Measurements from ENCODE around the gene ANXA4.

Gene ANXA4

DNA sequence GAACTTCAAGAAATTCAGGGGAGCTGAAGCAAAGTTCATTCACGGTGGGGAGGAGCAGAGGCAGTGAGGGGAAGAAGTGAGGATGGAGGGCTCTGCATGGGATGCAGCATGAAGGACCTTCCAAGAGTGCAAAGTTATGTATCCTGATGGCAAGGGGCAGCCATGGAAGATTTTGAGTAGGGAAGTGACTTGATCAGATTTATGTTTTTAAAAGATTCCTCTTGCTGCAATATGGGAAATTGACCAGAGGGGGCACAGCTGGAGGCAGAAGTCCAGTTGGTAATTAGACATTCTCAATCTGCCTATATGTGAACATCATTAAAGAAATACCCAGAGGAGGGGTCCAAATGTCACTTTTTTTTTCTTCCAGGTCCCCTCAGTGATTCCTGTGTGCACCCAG lies 21.5 kb upstream of the ANXA4 start:
- no peaks in the 10 kb centered on the region for H3K9me3 ChIP-seq (ENCODE audit: low read length)
- H3K9ac ChIP-seq (ENCODE audit: low read length): no peak overlapping the region
- no peaks in the 10 kb centered on the region for H3K9me2 ChIP-seq (ENCODE audit: low read depth, low read length)
- H3K27ac ChIP-seq (ENCODE audit: low read depth, low read length, poor library complexity, severe bottlenecking): no peak overlapping the region
- no peak for TF ChIP-seq EZH2 (IDR thresholded peaks at IDR 0.05; ENCODE audit: borderline replicate concordance, low read length)
- TF ChIP-seq, protein P1, sequence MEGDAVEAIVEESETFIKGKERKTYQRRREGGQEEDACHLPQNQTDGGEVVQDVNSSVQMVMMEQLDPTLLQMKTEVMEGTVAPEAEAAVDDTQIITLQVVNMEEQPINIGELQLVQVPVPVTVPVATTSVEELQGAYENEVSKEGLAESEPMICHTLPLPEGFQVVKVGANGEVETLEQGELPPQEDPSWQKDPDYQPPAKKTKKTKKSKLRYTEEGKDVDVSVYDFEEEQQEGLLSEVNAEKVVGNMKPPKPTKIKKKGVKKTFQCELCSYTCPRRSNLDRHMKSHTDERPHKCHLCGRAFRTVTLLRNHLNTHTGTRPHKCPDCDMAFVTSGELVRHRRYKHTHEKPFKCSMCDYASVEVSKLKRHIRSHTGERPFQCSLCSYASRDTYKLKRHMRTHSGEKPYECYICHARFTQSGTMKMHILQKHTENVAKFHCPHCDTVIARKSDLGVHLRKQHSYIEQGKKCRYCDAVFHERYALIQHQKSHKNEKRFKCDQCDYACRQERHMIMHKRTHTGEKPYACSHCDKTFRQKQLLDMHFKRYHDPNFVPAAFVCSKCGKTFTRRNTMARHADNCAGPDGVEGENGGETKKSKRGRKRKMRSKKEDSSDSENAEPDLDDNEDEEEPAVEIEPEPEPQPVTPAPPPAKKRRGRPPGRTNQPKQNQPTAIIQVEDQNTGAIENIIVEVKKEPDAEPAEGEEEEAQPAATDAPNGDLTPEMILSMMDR (IDR thresholded peaks at IDR 0.05; ENCODE audit: low read length): peak; percentile 37; the same call in 1 of the 2 replicates
- no peaks in the 10 kb centered on the region for H3K27me3 ChIP-seq (ENCODE audit: insufficient read depth, low read length)
- H4K20me1 ChIP-seq (ENCODE audit: insufficient read depth, low read length): no peaks in the 10 kb centered on the region
- no peaks in the 10 kb centered on the region for H3F3A ChIP-seq (ENCODE audit: insufficient read depth, low read length)
- H3K4me2 ChIP-seq (ENCODE audit: low read length): no peak overlapping the region
- no peaks in the 10 kb centered on the region for H3K36me3 ChIP-seq (ENCODE audit: insufficient read depth, low read length)
- H2AFZ ChIP-seq (ENCODE audit: low read length): no peak overlapping the region
- peaks cover 5% of the 10 kb centered on the region for H3K4me1 ChIP-seq (ENCODE audit: insufficient read depth, low read length, severe bottlenecking)
- H3K79me2 ChIP-seq (ENCODE audit: insufficient read depth, low read length): no peaks in the 10 kb centered on the region
- H3K4me3 ChIP-seq (ENCODE audit: low read depth, low read length, poor library complexity, severe bottlenecking): no peak overlapping the region

DNA sequence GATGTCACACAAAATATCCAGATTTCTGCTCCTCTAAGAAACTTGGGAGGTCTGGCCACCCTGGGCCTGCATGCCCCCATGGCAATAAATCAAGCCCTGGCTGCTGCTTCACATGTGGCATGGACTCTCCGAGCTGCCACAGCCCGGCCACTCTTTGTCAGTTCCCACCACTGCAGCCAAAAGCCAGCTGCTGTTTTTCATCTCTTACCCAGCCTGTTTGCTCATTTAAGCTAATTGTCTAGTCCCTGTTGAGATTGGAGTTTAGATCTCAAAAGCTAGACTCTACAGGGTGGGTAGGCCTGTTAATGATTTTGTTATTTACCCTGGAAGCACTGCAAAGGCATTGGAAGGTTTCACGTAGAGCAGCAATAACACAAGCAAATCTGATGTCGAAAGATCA lies 20.9 kb upstream of the ANXA4 start:
- no peak overlapping the region for H3K9ac ChIP-seq (ENCODE audit: low read length)
- no peaks in the 10 kb centered on the region for H3K36me3 ChIP-seq (ENCODE audit: insufficient read depth, low read length)
- H3K79me2 ChIP-seq (ENCODE audit: insufficient read depth, low read length): no peaks in the 10 kb centered on the region
- H3K27ac ChIP-seq (ENCODE audit: low read depth, low read length, poor library complexity, severe bottlenecking): no peak overlapping the region
- no peak overlapping the region for H3K4me3 ChIP-seq (ENCODE audit: low read depth, low read length, poor library complexity, severe bottlenecking)
- no peaks in the 10 kb centered on the region for H4K20me1 ChIP-seq (ENCODE audit: insufficient read depth, low read length)
- no peak overlapping the region for H3K4me2 ChIP-seq (ENCODE audit: low read length)
- H3F3A ChIP-seq (ENCODE audit: insufficient read depth, low read length): no peaks in the 10 kb centered on the region
- no peak for TF ChIP-seq EZH2 (IDR thresholded peaks at IDR 0.05; ENCODE audit: borderline replicate concordance, low read length)
- TF ChIP-seq, protein P1 (IDR thresholded peaks at IDR 0.05; ENCODE audit: low read length): no peak
- H3K9me3 ChIP-seq (ENCODE audit: low read length): no peaks in the 10 kb centered on the region
- H3K4me1 ChIP-seq (ENCODE audit: insufficient read depth, low read length, severe bottlenecking): peaks cover 5% of the 10 kb centered on the region
- no peaks in the 10 kb centered on the region for H3K9me2 ChIP-seq (ENCODE audit: low read depth, low read length)
- H3K27me3 ChIP-seq (ENCODE audit: insufficient read depth, low read length): no peaks in the 10 kb centered on the region
- H2AFZ ChIP-seq (ENCODE audit: low read length): no peak overlapping the region

DNA sequence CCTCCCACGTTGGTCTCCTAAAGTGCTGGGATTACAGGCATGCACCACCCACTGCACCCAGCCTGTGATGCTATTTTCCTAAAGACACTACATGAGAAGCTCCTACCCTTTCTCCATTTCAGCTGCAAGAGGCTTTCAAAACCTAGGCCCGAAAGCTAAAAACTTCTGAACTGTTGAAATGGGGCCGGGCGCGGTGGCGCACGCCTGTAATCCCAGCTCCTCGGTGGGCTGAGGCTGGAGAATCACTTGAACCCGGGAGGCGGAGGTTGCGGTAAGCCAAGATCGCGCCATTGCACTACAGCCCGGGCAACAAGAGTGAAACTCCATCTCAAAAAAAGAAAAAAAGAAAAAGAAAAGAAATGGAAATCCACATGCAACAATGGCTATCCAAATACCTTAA lies 18.1 kb upstream of the ANXA4 start:
- no peak overlapping the region for H3K9ac ChIP-seq (ENCODE audit: low read length)
- no peak overlapping the region for H3K4me3 ChIP-seq (ENCODE audit: low read depth, low read length, poor library complexity, severe bottlenecking)
- H3F3A ChIP-seq (ENCODE audit: insufficient read depth, low read length): no peaks in the 10 kb centered on the region
- H3K4me2 ChIP-seq (ENCODE audit: low read length): no peak overlapping the region
- no peaks in the 10 kb centered on the region for H3K36me3 ChIP-seq (ENCODE audit: insufficient read depth, low read length)
- TF ChIP-seq, protein P1 (IDR thresholded peaks at IDR 0.05; ENCODE audit: low read length): no peak
- no peak for TF ChIP-seq EZH2 (IDR thresholded peaks at IDR 0.05; ENCODE audit: borderline replicate concordance, low read length)
- no peaks in the 10 kb centered on the region for H3K79me2 ChIP-seq (ENCODE audit: insufficient read depth, low read length)
- H3K27me3 ChIP-seq (ENCODE audit: insufficient read depth, low read length): no peaks in the 10 kb centered on the region
- H2AFZ ChIP-seq (ENCODE audit: low read length): no peak overlapping the region
- H3K4me1 ChIP-seq (ENCODE audit: insufficient read depth, low read length, severe bottlenecking): peaks cover 5% of the 10 kb centered on the region
- no peaks in the 10 kb centered on the region for H4K20me1 ChIP-seq (ENCODE audit: insufficient read depth, low read length)
- no peaks in the 10 kb centered on the region for H3K9me3 ChIP-seq (ENCODE audit: low read length)
- H3K9me2 ChIP-seq (ENCODE audit: low read depth, low read length): no peaks in the 10 kb centered on the region
- H3K27ac ChIP-seq (ENCODE audit: low read depth, low read length, poor library complexity, severe bottlenecking): no peak overlapping the region

Data from OCI-LY1 (cell line).